C4-2B (cell line): ENCODE data around the gene PLN.

Experiments
- H3K27ac ChIP-seq: fragments of 450-650 bp; 2 replicates; pipeline ENCODE4 v1.5.1; 2017
- CTCF ChIP-seq: fragments of 450-650 bp; conservative IDR thresholded peaks from 2 replicates; pipeline ENCODE4 v1.5.1; 2017; ENCODE audit warnings: mild to moderate bottlenecking
- ZFX ChIP-seq: fragments of 450-650 bp; IDR thresholded peaks from 2 replicates; pipeline ENCODE4 v1.6.1; 2017

Gene PLN

GRCh38 chr6:118506071-118506638, 41.9 kb upstream of the PLN start:
- H3K27ac ChIP-seq = no peak overlapping the region
- TF ChIP-seq ZFX (no peak), CTCF (no peak)

- TF ChIP-seq ZFX = no peak
- TF ChIP-seq CTCF = no peak
- H3K27ac ChIP-seq = no peak overlapping the region
Measured at GRCh38 chr6:118507636-118508035, 40.5 kb upstream of the PLN start.

DNA sequence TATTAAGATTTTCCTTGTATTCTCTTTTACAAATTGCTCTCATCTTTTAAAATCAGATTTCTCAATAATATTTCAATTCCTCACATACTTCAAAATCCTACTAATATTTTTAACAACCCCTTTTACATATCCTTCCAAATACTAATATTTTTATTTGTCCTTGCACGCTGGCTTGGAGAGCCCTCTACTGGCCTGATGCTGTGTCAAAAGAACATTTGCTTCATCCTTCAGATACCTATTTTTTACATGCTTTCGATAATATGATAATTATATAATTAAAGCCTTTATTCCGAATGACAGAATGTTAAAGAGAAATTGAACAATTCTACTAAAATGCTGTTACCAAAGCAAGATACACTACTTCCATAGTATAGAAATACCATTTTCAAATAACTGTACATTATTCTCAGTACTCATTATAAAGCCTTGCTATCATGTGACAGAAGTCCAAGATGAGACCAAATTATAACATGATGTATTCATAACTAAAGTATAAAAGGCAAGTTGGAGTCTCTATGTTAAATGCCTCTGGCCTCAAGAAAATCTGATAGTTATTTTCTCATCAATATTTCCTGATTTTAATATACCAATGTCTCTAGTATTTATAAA, 39.0 kb upstream of the PLN start:
- no peak overlapping the region for H3K27ac ChIP-seq
- TF ChIP-seq CTCF (peak; percentile 89), ZFX (no peak)

- no peak overlapping the region for H3K27ac ChIP-seq
- TF ChIP-seq CTCF (no peak), ZFX (no peak)
Measured at GRCh38 chr6:118511930-118512715, 36.0 kb upstream of the PLN start.

DNA sequence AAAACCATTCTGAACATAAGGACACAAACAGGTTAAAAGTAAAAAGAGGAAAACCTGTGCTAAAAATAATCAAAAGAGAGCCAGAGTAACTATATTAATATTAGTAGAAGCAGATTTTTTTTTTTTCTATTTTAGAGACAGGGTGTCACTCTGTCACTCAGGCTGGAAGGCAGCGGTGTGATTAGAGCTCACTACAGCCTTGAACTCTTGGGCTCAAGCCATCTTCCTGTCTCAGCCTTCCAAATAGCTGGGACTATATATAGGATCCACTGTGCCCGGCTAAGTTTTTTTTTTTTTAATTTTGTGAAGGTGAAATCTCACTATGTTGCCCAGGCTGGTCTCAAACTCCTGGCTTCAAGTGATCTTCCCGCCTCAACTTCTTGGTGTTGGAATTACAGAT, 33.4 kb upstream of the PLN start:
- no peak overlapping the region for H3K27ac ChIP-seq
- TF ChIP-seq ZFX (no peak), CTCF (no peak)

DNA sequence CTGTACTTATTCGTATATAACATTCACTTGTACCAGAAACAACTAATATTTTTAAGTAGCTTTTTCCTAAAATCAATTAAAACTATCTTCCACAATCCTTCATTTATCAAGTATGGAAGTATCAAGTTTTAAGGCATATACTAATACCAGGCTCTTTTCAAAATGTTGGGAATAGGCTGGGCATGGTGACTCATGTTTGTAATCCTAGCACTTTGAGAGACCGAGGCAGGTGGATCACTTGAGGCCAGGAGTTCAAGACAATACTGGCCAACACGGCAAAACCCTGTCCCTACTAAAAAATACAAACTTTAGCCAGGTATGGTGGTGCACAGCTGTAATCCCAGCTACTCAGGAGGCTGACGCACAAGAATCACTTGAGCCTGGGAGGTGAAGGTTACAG, 25.7 kb upstream of the PLN start:
- TF ChIP-seq CTCF (no peak), ZFX (no peak)
- H3K27ac ChIP-seq = no peak overlapping the region

DNA sequence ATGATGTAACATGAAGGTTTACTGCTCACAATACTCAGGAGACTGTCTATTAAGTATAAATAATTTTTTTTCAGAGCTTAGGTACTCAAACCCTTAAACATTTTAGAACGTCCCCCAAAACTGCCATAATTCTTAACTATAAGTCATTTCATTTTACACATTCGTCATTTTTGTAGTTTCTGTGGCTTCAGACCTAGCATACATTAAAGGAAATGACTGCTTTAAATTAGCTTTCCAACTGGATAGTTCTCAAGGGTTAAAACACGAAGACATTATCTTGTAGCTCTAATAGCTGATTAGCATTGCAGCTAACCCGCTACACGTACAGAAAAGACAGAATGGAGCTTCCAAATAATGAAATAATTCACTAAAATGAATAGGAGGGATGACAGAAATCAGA, 24.9 kb upstream of the PLN start:
- H3K27ac ChIP-seq = no peak overlapping the region
- TF ChIP-seq CTCF (no peak), ZFX (no peak)
